IPS-18a (cell line): ENCODE data around the gene BTNL9.
"Not testable (repeated sequence)": the region's sequence is repeated elsewhere in the genome, so short reads cannot be mapped to it uniquely, and the experiment has no call there.

Source experiments
- H3K27ac ChIP-seq: one replicate; pipeline ENCODE4 v1.5.1; 2013; ENCODE audit warnings: low read length
- H3K27me3 ChIP-seq: one replicate; pipeline ENCODE4 v1.6.1; 2013; ENCODE audit warnings: mild to moderate bottlenecking, low read length; ENCODE audit not compliant: control insufficient read depth, insufficient read depth
- H3K36me3 ChIP-seq: one replicate; pipeline ENCODE4 v1.6.1; 2013; ENCODE audit warnings: low read depth, low read length; ENCODE audit not compliant: control insufficient read depth
- H3K4me1 ChIP-seq: one replicate; pipeline ENCODE4 v1.6.1; 2013; ENCODE audit warnings: low read depth, low read length; ENCODE audit not compliant: control insufficient read depth
- H3K4me3 ChIP-seq: one replicate; pipeline ENCODE4 v1.5.1; 2013; ENCODE audit warnings: low read length
- H3K9ac ChIP-seq: one replicate; pipeline ENCODE4 v1.6.1; 2013; ENCODE audit warnings: mild to moderate bottlenecking, low read length, moderate library complexity
- H3K9me3 ChIP-seq: one replicate; pipeline ENCODE4 v1.6.1; 2013; ENCODE audit warnings: low read depth, low read length; ENCODE audit not compliant: control insufficient read depth

BTNL9 gene

DNA sequence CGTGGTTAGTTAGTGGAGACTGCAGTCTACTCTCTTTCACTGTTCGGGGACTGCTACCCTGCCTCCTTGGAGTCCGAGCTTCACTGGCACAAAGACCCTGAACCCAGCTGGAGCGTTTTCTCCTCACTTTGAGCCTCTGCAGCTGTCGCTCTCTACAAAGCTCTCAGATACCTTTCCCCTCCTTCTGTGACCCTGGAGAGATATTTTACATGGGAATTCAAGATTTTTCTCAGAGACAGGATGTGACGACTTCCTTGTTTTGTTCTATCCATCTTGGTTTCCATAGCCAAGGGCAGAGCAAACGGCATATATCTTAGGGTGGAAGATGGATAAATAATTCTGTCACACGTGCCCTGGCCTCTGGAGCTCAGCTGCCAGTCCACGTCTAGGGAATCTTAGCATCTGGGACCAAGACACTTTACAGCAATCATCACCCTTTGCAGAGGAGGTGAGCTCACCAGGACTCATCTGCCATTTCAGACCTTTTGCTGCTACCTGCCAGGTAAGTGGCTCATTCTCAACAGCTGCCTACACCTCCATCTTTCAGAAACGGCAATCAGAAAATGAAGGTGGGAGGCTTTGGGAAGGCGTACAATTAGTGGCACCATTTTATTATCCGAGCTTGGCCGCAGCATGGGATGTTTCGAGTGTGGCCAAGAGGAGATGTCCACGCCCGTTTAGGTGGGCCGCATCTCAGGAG is at the start of gene BTNL9:
TSS of gene BTNL9 (plus strand) at position 336 of the 700 bp plus-strand sequence. CDS start 5,224 bp downstream, outside the sequence.
- no peaks in the 10 kb centered on the region for H3K27me3 ChIP-seq
- H3K9me3 ChIP-seq = no peaks in the 10 kb centered on the region
- H3K27ac ChIP-seq = no peak within 1 kb of the TSS
- no peaks in the 10 kb centered on the region for H3K36me3 ChIP-seq
- H3K4me3 ChIP-seq = no peak within 1 kb of the TSS
- no peak within 1 kb of the TSS for H3K9ac ChIP-seq
- H3K4me1 ChIP-seq = peaks cover 4% of the 10 kb centered on the region

- H3K4me3 ChIP-seq = no peak overlapping the region
- H3K36me3 ChIP-seq = no peaks in the 10 kb centered on the region
- no peaks in the 10 kb centered on the region for H3K27me3 ChIP-seq
- H3K27ac ChIP-seq = no peak overlapping the region
- no peak overlapping the region for H3K9ac ChIP-seq
- H3K4me1 ChIP-seq = no peaks in the 10 kb centered on the region
- no peaks in the 10 kb centered on the region for H3K9me3 ChIP-seq
These were observed 49.2 kb upstream of the BTNL9 start for GRCh38 chr5:180990882-180991242.

DNA sequence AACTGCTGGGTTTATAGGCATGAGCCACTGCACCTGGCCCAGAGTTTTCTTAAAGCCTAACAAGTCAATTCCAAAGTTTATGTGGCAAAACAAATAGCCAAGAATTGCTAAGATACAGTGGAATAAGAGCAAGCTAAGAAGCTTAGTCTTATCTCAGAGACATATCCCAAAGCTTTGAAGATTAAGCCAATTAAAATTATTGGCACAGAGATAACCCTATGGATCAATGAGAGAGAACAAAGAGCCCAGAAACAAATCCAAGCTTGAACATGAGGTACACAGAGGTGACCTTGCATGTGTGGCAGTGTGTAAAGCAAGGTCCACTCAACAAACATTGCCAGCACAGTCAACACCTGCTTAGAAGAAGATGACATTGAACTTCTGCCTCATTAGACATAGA is 38.1 kb upstream of the BTNL9 start:
- H3K9me3 ChIP-seq = no peaks in the 10 kb centered on the region
- no peaks in the 10 kb centered on the region for H3K4me1 ChIP-seq
- H3K4me3 ChIP-seq = no peak overlapping the region
- H3K27me3 ChIP-seq = no peaks in the 10 kb centered on the region
- no peaks in the 10 kb centered on the region for H3K36me3 ChIP-seq
- H3K9ac ChIP-seq = no peak overlapping the region
- no peak overlapping the region for H3K27ac ChIP-seq

DNA sequence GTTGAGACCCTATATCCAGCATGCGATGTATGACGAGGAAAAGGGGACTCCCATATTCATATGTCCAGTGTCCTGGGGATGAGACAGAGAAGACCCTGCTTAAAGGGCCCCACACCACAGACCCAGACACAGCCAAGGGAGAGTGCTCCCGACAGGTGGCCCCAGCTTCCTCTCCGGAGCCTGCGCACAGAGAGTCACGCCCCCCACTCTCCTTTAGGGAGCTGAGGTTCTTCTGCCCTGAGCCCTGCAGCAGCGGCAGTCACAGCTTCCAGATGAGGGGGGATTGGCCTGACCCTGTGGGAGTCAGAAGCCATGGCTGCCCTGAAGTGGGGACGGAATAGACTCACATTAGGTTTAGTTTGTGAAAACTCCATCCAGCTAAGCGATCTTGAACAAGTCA is 34.3 kb upstream of the BTNL9 start:
- Histone ChIP-seq H3K36me3 (no peaks in the 10 kb centered on the region), H3K4me1 (no peaks in the 10 kb centered on the region), H3K9me3 (no peaks in the 10 kb centered on the region), H3K9ac (no peak overlapping the region), H3K27me3 (no peaks in the 10 kb centered on the region), H3K27ac (no peak overlapping the region), H3K4me3 (no peak overlapping the region)

GRCh38 chr5:181008136-181008535 is 31.9 kb upstream of the BTNL9 start:
- H3K4me1 ChIP-seq = no peaks in the 10 kb centered on the region

GRCh38 chr5:181010018-181010417 is 30.0 kb upstream of the BTNL9 start:
- H3K9me3 ChIP-seq, H3K27me3 ChIP-seq, H3K4me1 ChIP-seq, H3K36me3 ChIP-seq, H3K4me3 ChIP-seq, H3K27ac ChIP-seq, H3K9ac ChIP-seq: not testable (repeated sequence)

More at GRCh38 chr5:181008136-181008535, 31.9 kb upstream of the BTNL9 start:
- no peak overlapping the region for H3K4me3 ChIP-seq
- no peak overlapping the region for H3K9ac ChIP-seq
- no peak overlapping the region for H3K27ac ChIP-seq
- H3K27me3 ChIP-seq = no peaks in the 10 kb centered on the region
- no peaks in the 10 kb centered on the region for H3K9me3 ChIP-seq
- H3K36me3 ChIP-seq = no peaks in the 10 kb centered on the region

- H3K4me3 ChIP-seq, H3K27me3 ChIP-seq, H3K9ac ChIP-seq, H3K36me3 ChIP-seq, H3K9me3 ChIP-seq, H3K4me1 ChIP-seq, H3K27ac ChIP-seq: not testable (repeated sequence)
These were observed 25.4 kb upstream of the BTNL9 start for GRCh38 chr5:181014654-181015053.

DNA sequence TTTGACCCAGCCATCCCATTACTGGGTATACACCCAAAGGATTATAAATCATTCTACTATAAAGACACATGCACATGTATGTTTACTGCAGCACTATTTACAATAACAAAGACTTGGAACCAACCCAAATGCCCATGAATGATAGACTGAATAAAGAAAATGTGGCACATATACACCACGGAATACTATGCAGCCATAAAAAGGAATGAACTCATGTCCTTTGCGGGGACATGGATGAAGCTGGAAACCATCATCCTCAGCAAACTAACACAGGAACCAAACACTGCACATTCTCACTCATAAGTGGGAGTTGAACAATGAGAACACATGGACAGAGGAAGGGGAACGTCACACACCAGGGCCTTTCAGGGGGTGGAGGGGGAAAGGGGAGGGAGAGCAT is 22.6 kb upstream of the BTNL9 start:
- not testable (repeated sequence) for H3K4me1 ChIP-seq, H3K27me3 ChIP-seq, H3K36me3 ChIP-seq, H3K9ac ChIP-seq, H3K9me3 ChIP-seq, H3K4me3 ChIP-seq, H3K27ac ChIP-seq

DNA sequence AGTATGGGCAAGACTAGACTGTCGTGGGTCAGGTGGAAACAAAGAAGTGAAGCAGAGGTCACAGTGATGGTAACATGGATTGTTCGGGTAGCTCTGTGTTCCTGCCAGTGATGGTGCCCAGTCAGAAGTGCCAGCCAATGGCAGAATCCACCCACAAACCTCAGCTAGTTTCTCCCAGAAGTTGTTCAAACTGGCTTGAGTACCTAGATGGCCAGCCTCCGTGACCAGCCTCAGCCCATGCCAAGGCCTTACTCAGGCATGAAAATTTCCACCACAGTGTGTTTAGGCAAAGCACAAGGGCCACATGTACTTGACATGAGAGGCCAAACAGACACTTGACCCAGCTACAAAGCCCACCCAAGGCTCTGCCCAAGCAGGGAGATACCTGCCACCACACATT is 19.4 kb upstream of the BTNL9 start:
- H3K9me3 ChIP-seq = peaks cover 4% of the 10 kb centered on the region
- H3K27me3 ChIP-seq = no peaks in the 10 kb centered on the region
- H3K36me3 ChIP-seq = no peaks in the 10 kb centered on the region
- H3K4me3 ChIP-seq = no peak overlapping the region
- H3K4me1 ChIP-seq = no peaks in the 10 kb centered on the region
- no peak overlapping the region for H3K9ac ChIP-seq
- no peak overlapping the region for H3K27ac ChIP-seq

- no peaks in the 10 kb centered on the region for H3K36me3 ChIP-seq
- H3K9me3 ChIP-seq = peaks cover 4% of the 10 kb centered on the region
- H3K4me3 ChIP-seq = no peak overlapping the region
- H3K27me3 ChIP-seq = no peaks in the 10 kb centered on the region
- H3K27ac ChIP-seq = no peak overlapping the region
- peaks cover 10% of the 10 kb centered on the region for H3K4me1 ChIP-seq
- H3K9ac ChIP-seq = no peak overlapping the region
These were observed 15.6 kb upstream of the BTNL9 start for GRCh38 chr5:181024245-181025064.

GRCh38 chr5:181027452-181028031 is 12.5 kb upstream of the BTNL9 start:
- no peaks in the 10 kb centered on the region for H3K27me3 ChIP-seq
- no peak overlapping the region for H3K27ac ChIP-seq
- H3K9me3 ChIP-seq = no peaks in the 10 kb centered on the region
- peak overlapping the region; percentile 68 for H3K4me3 ChIP-seq
- H3K9ac ChIP-seq = no peak overlapping the region
- no peaks in the 10 kb centered on the region for H3K36me3 ChIP-seq
- H3K4me1 ChIP-seq = peaks cover 10% of the 10 kb centered on the region
